T follicular helper cell (primary cell): ENCODE data around the gene PNPLA8.
"Not testable (repeated sequence)": the region's sequence is repeated elsewhere in the genome, so short reads cannot be mapped to it uniquely, and the experiment has no call there.

ENCODE experiments used
- DNase-seq: peaks from one replicate; pipeline ENCODE4 v3.0.0-alpha.2; 2020; ENCODE audit warnings: low read depth

Gene PNPLA8

DNA sequence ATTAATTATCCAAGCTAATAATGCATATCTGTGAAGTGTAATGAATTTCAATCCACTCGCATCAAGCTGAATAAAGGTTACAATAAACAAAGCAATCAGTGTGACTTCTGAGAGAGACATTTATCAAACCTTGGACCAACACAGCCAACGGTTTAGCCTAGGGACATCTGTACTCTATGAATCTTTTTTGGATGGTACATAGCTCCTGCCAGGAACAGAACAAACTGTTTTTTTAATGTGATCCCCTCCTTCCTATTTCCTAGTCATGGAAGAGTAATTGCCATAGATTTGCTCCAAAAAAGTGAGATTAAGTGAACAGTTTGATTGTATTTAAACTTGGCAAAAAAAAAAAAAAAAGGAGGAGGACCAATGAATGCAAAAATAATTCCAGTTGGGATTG, 58.5 kb downstream of the PNPLA8 start:
- no peak for DNase-seq

GRCh38 chr7:108466322-108466721, 59.6 kb downstream of the PNPLA8 start:
- DNase-seq, result not testable (repeated sequence)

- DNase-seq, result no peak
Measured at GRCh38 chr7:108464743-108465142, 61.2 kb downstream of the PNPLA8 start.

GRCh38 chr7:108463613-108464012, 62.3 kb downstream of the PNPLA8 start:
- DNase-seq, result no peak

- DNase-seq, result no peak
Measured at GRCh38 chr7:108461840-108462239, 64.1 kb downstream of the PNPLA8 start.

DNA sequence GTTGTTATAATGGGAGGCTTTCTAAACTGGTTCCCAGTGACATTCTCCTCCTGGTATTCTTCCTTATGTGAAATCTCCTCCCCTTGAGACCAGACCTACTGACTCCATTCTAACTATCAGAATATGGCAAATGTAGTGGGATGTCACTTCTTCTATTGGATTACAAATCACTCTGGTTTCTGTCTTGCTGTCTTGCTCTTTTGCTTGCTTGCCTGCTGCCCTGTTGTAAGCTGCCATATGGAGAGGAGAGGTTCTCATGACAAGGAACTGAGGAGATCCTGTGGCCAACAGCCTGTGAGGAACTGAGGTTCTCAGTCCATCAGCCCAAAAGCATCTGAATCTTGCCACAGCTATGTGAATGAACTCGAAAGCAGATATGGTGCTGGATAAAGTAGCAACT, 65.0 kb downstream of the PNPLA8 start:
- DNase-seq, result no peak

- DNase-seq, result no peak
Measured at GRCh38 chr7:108459922-108460551, 65.9 kb downstream of the PNPLA8 start.

DNA sequence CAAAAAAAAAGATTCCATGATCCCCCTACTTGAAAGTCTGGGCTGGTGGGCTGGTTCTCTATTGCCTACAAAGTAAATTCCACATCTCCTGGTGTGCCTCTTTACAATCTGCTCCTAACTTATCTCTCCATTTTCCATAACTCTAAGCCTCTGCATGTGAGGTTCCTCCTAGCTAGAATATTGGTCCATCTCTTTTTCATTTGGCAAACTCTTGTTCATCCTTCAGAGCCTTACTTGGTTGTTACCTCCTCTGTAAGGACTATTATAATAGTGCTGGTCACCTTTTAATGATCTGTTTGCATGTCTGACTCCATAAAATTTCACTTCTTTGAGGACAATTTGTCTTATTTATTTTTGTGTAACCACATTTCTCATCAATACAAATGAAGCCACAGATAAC, 68.1 kb downstream of the PNPLA8 start:
- no peak for DNase-seq

DNA sequence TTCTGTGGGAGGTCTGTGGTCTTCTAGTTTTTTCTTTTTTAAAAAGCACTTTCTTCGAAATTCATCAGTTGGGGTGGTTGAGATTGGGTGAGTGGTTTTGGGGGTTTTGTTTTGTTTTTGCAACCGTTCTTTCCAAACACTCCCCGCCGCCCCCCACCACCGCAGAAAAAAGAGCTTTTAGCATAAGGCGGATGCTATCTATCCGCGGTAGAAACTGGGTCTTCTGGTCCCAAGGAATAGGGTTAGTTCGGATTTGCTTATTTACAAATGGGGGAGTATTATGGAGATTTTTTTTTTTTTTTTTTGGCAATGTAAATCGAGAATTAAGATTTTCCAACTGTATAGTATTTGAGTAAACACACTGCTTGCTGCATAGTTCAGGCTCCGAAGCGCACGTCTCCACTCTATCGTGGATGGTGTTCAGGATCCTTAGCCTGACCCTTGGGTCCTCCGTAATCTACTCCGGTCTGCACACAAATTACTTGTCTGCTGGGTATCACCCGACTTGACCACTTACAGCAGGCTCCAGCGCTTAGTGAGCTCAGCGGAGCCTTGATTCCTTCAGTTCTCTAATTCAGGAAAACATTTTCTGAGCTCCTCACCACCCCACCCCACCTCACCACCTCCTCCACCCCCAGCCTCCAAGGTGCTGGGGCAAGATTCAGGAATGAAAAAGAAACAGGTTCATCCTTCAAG, 68.9 kb downstream of the PNPLA8 start:
- DNase-seq, result no peak

GRCh38 chr7:108455998-108456677, 69.8 kb downstream of the PNPLA8 start, which contains the start of gene NRCAM:
NRCAM (minus strand) TSS chr7:108456436; CDS start chr7:108240064, 216,372 bp downstream.
- DNase-seq, result no peak

DNA sequence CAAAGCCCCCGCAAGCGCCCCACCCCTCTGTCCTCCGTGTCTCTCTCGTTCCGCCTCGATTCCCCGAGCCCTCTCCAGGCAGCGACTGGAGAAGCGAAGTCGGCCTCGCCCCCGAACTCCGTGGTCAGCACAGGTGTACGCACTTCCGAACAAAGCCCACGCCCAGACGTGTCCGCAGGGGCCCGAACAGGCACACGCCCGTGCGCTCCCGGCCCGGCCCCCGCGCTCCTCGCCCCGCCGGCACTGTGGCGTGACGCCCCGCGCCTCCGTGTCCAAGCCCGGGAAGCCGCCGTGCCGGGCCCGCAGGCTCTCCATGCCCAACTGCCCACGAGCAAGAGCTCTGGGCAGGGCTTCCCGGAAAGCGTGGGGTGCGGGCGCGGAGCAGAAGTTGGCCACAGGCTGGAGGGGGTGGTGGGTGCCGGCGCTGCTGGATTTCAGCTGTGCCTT, 70.4 kb downstream of the PNPLA8 start:
- no peak for DNase-seq

GRCh38 chr7:108454674-108455550, 71.0 kb downstream of the PNPLA8 start:
- DNase-seq, result no peak

DNA sequence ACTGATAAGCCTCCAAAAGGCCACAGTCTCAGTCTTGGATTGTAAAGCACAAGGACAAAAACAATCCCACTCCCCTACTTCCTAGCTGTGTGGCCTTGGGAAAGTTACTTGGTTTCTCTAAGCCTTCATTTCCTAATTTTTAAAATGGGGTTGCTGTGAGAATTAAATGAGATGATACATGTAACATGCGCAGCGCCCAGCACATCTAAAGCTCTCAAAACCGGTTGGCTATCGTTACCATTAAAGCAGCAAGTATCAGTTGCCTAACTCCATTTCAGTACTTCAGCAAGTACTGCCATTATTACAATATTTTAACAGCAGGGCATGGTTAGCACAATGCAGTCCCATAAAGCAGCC, 71.6 kb downstream of the PNPLA8 start:
- DNase-seq, result no peak

DNA sequence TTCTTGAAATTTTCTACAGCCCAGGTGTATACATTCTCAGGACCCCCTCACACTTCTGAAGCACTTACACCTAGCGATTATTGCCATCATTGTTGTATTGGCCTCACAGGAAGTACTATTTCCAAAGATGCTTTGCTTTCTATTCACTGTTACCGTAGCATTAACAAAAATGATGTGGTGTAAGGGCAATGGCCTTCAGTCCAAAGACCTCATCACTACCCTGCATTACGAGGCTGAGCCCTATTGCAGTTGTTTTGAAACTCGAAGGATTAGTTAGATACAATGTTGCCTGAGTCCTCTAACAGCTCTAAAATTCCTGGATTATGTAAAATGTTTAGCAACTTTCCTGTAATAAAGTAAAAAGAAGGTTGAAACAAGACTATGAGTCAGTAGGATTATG, 72.6 kb downstream of the PNPLA8 start:
- DNase-seq, result no peak

- DNase-seq, result no peak
Measured at GRCh38 chr7:108452707-108453106, 73.2 kb downstream of the PNPLA8 start.

GRCh38 chr7:108451296-108451848, 74.6 kb downstream of the PNPLA8 start:
- DNase-seq, result no peak

GRCh38 chr7:108450160-108450559, 75.8 kb downstream of the PNPLA8 start:
- DNase-seq, result no peak

DNA sequence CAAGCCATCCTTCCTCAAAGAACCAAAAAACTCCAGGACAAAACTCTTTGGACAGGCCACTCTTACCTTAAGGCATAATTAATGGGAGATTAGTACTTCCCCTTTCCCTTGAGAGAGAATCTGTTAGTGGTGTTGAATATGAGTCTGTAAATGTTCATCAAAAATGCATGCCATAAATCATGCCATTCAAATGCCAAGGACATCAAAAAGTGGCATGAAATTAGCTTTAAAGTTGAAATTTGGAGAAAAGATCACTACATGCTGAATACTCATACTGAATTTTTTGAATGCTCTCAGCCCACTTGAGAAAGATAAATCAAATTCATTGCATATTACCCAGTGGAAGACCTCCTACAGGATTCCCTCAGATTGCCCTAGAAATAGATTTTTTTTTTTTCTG, 76.4 kb downstream of the PNPLA8 start:
- DNase-seq, result no peak

- DNase-seq, result no peak
Measured at GRCh38 chr7:108448584-108449505, 77.1 kb downstream of the PNPLA8 start.

- DNase-seq, result no peak
Measured at GRCh38 chr7:108442039-108442568, 83.8 kb downstream of the PNPLA8 start.
